Neural cell (in vitro differentiated cells): ENCODE measurements around the gene NDOR1.

Source experiments
- EP300 ChIP-seq: fragments of 450-650 bp; conservative IDR thresholded peaks from 2 replicates; pipeline ENCODE4 v1.6.1; 2014; ENCODE audit warnings: antibody characterized with exemption, mild to moderate bottlenecking, moderate library complexity; ENCODE audit not compliant: poor library complexity, severe bottlenecking
- EZH2 ChIP-seq: fragments of 200-600, 300-800 bp; shearing (Covaris generic), sonication (generic); IDR thresholded peaks from 2 replicates; pipeline ENCODE4 v1.6.1; 2014; ENCODE audit warnings: antibody characterized with exemption, low read length, borderline replicate concordance, mild to moderate bottlenecking; ENCODE audit not compliant: insufficient read depth, poor library complexity, severe bottlenecking
- MXI1 ChIP-seq: fragments of 450-650 bp; conservative IDR thresholded peaks from 2 replicates; pipeline ENCODE4 v1.6.1; 2014; ENCODE audit warnings: antibody characterized with exemption, mild to moderate bottlenecking; ENCODE audit not compliant: poor library complexity, severe bottlenecking
- POLR2AphosphoS5 ChIP-seq: IDR thresholded peaks from 2 replicates; pipeline ENCODE4 v1.6.1; 2012
- SMC3 ChIP-seq: fragments of 450-650 bp; conservative IDR thresholded peaks from 2 replicates; pipeline ENCODE4 v1.6.1; 2014; ENCODE audit warnings: antibody characterized with exemption, mild to moderate bottlenecking, moderate library complexity; ENCODE audit not compliant: poor library complexity
- TF ChIP-seq, protein P1 (sequence below): fragments of 450-650 bp; IDR thresholded peaks from 2 replicates; pipeline ENCODE4 v1.5.1; 2014; ENCODE audit warnings: antibody characterized with exemption, mild to moderate bottlenecking, moderate library complexity; ENCODE audit not compliant: poor library complexity, severe bottlenecking
- TF ChIP-seq, protein P2 (sequence below): IDR thresholded peaks from 2 replicates; pipeline ENCODE4 v1.6.1; 2012; ENCODE audit warnings: borderline replicate concordance

DNA sequence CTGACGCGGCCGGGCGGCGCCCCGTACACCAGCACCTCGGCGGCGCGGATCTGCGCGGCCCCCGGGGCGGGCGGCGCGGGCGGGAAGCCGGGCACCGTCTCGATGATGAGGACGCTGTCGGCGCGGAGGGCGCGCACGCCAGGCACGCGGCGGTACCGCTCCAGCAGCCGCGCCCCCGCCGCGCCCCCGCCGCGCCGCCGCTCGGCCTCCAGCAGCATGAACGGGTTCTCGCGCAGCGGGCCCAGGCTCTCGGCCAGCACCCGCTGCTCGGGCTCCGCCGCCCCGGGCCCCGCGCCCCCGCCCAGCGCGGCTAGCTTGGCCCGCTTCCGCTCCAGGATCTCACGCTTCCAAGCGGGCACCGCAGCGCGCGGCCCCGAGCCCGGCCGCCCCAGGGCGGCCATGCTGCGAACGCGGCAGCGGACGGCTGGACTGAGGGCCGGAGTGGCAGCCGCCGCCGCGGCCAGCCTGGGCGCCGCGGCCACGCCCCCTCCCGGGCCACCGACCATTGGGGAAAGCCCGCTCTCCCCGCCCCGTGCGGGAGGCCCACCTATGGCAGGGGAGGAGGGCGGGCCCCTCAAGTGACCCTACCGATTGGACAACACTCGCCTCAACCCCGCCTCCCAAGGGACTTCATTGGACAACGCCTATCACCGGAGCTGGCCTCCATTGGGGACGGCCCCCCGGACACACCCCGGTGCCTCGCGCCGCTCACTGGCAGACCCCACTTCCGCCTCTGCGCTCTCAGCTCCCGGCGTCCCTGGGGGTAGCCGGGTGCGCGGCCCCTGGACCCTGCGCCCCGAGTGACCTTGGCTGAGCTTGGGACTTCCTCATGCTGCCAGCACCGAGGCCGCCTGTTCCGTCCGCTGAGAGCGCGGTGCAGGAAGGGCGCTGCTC, 4.9 kb upstream of the NDOR1 start, which contains the start of gene TPRN:
- TF ChIP-seq, protein P1, sequence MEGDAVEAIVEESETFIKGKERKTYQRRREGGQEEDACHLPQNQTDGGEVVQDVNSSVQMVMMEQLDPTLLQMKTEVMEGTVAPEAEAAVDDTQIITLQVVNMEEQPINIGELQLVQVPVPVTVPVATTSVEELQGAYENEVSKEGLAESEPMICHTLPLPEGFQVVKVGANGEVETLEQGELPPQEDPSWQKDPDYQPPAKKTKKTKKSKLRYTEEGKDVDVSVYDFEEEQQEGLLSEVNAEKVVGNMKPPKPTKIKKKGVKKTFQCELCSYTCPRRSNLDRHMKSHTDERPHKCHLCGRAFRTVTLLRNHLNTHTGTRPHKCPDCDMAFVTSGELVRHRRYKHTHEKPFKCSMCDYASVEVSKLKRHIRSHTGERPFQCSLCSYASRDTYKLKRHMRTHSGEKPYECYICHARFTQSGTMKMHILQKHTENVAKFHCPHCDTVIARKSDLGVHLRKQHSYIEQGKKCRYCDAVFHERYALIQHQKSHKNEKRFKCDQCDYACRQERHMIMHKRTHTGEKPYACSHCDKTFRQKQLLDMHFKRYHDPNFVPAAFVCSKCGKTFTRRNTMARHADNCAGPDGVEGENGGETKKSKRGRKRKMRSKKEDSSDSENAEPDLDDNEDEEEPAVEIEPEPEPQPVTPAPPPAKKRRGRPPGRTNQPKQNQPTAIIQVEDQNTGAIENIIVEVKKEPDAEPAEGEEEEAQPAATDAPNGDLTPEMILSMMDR, result no peak
- TF ChIP-seq MXI1 (peak; percentile 76), EP300 (peak; percentile 26), POLR2AphosphoS5 (peak; percentile 26), SMC3 (peak; percentile 9), EZH2 (no peak)
- TF ChIP-seq, protein P2, sequence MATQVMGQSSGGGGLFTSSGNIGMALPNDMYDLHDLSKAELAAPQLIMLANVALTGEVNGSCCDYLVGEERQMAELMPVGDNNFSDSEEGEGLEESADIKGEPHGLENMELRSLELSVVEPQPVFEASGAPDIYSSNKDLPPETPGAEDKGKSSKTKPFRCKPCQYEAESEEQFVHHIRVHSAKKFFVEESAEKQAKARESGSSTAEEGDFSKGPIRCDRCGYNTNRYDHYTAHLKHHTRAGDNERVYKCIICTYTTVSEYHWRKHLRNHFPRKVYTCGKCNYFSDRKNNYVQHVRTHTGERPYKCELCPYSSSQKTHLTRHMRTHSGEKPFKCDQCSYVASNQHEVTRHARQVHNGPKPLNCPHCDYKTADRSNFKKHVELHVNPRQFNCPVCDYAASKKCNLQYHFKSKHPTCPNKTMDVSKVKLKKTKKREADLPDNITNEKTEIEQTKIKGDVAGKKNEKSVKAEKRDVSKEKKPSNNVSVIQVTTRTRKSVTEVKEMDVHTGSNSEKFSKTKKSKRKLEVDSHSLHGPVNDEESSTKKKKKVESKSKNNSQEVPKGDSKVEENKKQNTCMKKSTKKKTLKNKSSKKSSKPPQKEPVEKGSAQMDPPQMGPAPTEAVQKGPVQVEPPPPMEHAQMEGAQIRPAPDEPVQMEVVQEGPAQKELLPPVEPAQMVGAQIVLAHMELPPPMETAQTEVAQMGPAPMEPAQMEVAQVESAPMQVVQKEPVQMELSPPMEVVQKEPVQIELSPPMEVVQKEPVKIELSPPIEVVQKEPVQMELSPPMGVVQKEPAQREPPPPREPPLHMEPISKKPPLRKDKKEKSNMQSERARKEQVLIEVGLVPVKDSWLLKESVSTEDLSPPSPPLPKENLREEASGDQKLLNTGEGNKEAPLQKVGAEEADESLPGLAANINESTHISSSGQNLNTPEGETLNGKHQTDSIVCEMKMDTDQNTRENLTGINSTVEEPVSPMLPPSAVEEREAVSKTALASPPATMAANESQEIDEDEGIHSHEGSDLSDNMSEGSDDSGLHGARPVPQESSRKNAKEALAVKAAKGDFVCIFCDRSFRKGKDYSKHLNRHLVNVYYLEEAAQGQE, result no peak
